AML-193 (cell line): ENCODE results near the gene SORCS2.

Experiments used
- DNase-seq, 2 experiments: peaks; one replicate each; lab custom pipeline; 2025; lab: John Stamatoyannopoulos, UW

Gene SORCS2

DNA sequence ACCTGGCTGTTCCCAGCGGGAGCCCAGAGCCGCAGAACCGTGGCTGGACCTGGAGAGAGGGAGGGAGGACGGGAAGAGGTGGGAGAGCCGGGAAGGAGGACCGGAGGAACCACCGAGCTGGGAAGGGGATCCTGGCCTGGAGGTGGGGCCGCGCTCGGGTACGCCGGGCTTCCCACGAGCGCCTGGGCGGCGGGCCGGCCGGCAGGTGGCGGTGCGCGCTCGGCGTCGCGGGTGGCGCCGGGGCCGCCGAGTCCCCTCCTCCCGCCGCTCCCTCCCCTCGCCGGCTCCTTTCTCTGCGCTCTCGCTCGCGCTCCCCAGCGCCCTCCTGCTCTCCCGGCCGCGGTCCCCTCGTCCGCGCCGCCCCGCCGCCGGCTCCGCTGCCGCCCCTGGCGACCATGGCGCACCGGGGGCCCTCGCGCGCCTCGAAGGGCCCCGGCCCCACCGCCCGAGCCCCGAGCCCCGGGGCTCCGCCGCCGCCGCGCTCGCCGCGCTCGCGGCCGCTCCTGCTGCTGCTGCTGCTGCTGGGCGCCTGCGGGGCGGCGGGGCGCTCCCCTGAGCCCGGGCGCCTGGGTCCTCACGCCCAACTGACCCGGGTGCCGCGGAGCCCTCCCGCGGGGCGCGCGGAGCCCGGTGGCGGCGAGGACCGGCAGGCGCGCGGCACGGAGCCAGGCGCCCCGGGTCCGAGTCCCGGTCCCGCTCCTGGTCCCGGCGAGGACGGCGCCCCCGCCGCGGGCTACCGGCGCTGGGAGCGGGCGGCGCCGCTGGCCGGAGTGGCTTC is at the start of gene SORCS2:
Gene SORCS2, plus strand, starts transcription at position 287 of the 778 bp plus-strand sequence.
- no peak for DNase-seq

DNA sequence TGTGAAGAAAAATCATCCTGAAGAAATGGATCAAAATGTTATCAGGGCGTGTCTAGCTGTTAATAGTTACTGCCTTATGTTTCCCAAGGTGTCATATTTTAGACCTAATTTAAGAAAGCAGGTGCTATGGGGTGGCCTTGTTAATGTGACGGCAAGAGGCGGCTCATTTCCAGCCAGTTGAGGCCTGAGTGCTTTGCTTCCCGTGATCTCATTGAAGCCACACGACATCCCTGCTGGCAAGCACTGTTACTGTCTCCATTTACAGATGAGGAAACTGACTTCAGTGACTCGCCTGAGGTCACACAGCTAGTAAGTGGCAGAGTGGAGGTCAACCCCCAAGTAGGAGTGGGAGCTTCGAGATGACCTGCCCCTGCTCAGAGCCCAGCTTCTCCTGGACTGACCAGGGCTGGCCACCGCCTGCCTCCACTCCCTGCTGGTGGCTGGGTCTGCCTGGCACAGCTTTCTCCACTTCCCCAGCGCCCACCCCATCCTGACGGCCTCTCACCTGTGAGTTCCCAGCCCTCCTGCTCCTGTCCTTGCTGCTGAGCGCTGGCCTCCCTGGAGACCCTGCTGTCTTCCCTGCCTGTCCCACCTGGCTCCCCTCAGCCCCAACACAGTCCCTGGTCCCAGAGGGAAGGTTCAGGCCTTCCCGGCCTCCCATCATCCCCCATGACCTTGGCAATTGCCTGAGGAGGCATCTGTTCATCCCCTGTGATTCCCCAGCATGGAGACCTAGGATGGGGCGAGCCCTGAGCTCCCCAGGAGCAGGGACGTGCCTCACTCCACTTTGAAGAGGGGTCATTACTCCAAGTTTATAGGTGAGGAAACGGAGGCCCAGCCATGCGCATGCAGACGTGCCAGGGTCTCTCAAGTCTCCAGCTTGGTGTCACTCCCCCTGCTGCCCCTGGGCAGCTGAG is 47.7 kb upstream of the SORCS2 start:
- DNase-seq = no peak

DNA sequence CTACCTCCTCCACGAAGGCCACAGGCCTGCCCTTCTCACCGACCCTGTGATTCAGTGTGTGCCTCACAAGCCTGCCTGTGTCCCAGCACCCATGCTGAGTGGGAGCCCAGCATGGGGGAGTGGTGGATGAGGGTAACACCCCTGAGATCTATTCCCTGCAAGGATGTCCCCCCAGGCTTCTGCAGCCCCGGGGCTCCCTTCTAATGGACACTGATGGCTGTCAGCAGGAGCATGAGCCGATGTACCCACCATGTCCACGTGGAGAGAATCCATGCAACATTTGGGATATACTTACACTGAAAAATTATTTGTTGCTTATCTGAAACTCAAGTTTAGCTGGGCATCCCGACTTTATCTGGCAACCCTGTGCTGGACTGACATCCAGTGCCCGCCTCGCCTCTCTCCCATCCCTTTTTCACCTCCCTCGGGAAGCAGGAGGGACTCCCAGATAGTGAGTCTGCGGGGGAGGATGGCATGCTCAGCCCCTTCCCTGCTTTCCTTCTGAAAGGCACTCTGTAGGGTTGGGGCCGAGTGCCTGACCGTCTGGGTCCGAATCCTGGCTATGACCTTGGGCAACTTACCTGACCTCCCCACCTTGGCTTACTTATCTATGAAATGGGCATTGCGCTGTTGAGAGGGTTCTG is 46.9 kb upstream of the SORCS2 start:
- DNase-seq = no peak

DNA sequence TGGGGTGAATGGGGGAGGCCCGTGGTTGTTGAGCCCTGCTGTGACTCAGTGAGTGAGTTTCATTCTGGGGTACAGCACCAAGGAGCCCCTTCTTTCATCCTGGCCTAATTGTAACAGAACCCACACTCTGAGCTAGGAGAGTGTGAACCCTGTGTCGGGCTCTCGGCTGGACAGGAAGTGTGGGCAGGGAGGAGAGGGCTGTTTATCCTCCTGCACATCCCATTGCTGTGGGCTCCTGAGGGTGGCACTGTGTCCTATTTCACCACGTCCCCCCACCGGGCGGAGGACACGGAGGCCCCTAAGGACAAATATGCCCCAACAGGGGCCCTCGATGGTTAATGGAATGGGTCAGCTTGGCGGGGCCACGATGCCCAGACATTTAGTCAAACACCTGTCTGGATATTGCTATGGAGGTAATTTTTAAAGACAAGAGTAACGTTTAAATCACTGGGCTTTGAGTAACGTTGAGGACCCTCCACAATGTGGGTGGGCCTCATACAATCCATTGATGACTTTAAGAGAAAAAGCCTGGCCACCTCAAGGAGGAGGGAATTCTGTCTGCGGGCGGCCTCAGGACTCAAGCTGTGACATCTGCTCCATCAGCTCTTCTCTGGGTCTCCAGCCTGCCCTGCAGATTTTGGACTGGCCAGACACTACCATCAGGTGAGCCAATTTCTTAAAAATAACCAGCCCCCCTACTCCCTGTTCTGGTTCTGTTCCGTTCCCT is 46.1 kb upstream of the SORCS2 start:
- no peak for DNase-seq

DNA sequence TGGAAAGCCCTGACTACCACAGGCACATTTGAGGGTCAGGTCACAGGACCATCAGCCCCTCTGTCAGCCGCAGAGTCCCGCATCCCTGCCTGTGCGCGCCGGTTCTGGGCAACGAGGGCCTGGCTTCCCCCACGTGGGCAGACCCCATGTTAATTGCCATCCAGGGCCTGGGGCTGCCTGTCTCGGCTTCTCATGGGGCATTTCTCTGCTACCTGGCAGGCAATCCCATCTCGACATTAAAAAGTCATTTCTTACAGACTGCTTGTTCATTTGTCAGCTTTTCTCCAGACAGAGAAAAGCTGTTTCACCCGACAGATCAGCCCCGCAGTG is 45.6 kb upstream of the SORCS2 start:
- no peak for DNase-seq

DNA sequence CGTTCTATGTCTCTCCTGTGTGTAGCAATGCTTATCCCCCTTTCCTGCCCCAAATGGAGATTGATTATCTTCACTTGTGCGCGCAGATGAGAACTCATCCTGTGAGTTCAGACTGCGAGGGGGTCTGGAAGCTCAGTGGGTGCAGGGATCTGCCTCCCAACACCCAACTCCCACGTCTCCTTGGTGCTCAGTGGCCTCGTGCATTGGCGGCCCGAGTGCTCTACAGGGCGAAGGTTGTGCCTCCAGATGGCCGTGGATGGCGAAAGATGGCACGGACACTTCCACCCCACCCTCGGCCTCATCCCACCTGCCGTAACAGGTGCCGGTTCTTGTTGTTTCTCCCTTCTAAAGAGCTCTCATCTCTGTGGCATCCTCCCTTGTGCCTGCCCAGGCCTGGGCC is 45.1 kb upstream of the SORCS2 start:
- no peak for DNase-seq

DNA sequence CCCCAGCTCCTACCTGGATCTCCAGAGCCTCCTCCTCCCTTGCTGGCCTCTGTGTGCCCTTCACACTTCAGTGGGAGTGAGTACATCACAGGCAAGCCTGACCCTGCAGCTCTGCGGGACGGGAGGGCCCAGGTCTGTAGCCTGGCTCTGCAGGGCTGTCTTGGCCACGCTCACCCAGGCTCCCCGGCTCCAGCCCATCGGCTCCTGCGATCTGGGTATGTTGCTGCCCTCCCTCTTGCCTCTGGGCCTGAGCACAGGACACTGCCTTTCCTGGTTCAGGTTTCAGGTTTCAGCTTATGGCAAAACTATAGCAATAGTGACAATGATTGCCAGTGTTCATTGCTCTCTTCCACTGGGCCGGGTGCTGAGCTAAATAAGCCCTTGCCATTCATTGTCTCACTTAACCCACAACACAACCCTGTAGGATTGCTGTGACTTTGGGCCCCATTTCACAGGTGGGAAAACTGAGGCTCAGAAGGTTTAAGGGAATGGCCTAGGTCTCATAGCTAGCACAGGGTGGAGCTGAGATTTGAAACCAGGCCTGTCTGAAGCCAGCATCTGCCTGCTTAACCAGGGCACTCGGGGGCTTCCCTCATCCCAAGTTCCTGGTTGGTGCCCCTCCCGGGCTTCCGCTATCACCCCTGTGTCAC is 44.6 kb upstream of the SORCS2 start:
- no peak for DNase-seq

DNA sequence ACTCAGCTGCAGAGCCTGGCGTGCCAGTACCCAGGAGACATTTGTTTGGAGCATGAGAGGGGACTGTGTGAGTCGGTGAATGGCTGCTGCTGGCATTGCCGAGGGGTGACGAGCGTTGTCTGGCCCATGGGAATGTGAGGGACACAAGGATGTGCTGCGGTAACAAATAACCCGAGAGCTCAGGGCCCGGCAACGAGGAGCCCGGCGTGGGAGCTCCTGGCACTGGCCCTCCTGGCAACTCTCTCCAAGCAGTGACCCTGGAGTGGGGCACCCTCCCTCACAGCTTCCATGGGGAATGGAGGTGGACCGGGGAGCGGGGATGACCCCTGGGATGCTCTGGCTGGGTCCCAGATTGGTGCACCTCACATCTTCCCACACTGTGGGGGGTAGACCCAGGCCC is 44.0 kb upstream of the SORCS2 start:
- DNase-seq = no peak

DNA sequence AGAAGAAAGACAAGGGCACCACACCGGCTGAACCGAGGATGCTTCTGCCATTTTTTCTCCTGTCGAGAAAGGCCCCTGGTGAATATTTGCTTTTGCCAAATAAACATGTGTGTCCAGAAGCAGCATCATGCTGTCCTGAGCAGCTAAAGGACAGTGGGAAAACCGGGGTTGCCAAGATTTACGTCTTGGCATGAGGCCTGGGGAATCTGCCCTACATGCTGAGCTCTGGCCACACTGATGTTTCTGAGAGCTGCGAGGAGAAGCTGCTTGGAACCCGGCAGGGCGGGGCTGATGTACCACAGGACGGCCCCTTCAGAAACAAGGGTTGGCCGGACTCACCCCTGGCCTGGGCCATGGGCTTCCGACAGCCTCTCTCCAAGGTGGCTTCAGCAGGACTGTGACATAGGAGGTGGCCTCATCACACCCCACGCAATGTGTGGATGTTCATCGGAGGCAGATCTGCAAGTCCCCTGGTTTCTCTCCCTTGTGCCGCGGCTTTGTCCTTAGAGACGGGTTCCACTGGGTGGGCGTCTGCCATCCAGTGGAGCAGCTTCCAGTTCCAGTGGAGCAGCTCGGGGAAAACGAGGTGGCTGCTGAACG is 42.2 kb upstream of the SORCS2 start:
- no peak for DNase-seq

DNA sequence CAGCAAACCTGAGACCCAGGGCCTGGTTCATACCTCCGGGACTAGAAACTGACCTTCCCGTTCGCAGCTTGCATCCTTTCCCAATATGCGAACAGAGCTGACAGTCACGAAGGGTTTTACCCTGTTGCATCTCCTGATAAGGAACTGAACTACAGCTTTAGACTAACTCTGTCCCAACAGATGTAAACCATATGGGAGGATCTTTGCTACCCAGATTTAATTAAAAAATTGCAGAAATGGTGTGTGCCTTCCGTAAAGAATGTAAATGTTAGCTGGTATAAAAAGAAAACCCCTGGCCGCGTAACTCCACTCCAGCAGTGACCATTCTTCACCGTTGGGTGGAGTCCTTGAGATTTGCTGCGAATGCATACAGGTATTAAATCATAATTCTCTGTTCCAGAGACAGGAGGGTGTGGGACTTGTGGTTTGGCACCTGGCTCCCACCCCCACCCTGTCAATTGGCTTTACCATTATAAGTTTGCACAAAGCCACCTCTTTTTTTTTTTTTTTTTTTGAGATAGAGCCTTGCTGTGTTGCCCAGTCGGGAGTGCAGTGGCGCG is 40.6 kb upstream of the SORCS2 start:
- no peak for DNase-seq

DNA sequence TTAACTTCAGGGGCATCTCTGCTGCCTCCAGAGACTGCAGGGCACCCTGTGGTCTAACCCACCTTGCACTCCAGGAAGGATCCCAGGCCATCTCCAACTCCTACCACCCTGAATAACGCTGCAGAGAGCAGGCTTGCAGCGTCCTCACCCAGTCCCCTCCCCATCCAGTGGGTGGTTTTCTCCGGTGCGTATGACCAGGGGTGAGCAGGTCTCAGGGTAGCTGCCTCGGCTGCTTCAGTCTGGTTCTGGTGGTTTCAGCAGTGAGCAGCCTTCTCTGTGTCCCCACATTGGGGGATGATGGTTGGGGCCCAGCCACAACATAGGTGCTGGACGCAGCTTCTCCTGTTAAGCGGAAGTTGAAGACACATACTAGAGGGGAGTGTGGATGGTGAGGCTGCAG is 38.6 kb upstream of the SORCS2 start:
- DNase-seq = no peak

DNA sequence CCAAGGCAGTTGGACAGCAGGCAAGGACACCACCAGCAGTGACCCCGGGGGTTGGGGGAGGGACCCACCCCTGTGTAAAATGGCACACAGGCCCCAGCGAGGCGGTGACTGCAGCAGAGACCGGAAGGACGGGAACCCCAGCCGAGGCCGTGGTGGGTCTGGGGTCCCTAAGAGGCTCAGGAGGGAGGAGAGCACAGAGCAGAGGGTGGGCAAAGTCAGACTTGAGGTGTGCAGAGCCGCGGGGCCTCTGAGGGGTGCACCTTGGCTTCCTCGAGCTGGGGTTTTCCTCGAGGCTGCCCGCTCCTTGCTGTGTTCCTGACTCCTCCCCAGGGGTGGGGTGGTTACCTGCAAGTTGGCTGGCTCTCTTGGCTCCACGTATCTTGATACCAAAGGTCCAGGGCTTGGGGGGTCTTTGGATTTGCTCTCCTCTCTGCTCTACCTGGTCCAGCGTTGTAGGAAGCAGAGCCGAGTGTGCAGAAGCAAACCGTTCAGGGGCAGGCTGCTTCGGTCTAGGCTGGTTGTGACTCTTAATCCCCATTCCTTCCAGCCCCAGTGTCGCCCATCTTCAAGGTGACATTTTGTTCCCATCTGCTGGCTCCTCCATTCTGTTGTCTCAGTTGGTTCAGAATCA is 37.9 kb upstream of the SORCS2 start:
- no peak for DNase-seq

DNA sequence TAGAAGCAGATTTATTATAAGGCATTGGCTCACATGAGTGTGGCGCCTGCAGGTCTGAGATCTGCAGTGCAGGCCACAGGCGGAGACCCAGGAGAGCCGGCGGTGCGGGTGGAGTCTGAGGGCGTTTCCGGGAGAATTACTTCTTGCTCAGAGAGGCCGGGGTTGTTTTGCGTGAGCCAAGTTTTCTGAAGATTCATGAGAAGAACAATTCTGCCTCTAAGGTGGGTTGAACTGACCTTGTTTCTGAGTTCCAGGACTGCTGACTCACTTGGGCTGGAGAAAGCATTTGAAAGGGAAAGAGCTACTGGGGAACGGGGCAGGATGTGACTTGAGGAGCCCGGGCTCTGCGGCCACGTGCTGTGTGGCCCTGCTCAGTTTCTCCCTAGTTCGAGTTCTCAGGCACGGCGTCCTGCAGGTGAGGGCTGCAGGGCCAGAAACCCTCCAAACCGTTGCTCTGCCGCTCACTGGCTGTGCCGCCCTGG is 36.7 kb upstream of the SORCS2 start:
- DNase-seq = no peak

DNA sequence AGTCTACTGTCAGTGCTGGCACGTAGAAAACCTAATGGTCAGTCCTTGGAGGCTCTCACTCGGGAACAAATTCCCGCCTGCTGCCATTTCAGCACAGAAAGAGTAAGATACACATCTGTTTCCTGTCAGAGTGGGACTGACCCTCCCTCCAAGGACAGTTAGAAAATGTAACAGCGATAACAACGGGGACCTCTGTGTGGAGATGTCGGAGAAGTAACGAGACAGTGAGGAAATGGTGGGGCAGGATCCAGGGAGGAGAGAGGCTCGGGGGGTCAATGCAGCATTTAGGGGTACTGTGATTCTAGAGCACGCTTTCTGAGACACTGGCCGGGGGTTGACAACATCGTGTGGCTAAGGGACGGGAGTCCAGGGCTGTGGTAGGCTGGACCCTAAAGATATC is 36.0 kb upstream of the SORCS2 start:
- no peak for DNase-seq

DNA sequence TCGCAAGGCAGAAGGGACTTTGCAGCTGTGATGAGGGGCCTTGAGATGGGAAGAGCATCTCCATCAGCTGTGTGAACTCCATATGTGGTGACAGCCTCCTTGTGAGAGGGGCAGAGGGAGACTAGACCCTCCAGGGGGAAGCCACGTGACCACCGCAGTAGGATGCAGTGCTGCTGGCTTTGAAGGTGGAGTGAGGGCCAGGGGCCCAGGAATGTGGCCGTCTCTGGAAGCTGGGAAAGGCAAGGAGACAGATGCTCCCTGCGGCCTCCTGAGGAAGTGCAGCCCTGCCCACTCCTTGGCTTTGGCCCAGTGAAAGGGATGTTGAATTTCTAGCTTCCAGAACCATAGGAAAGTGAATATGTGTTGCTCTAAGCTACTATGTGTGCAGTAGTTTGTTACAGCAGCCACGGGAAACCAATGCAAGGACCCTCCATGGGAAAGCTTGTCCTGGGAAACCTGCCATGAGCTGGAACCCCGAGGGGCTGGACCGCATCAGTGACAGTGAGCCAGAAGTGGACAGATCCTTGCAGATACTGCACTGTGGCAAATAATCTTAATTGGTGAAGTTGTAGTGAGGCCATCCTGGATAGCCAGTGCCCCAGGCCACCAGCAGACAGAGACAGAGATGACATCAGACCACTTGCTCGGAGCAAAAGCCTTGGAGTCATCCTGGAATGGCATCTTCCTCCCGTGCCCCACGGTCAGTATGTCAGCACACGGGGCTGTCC is 35.4 kb upstream of the SORCS2 start:
- no peak for DNase-seq

DNA sequence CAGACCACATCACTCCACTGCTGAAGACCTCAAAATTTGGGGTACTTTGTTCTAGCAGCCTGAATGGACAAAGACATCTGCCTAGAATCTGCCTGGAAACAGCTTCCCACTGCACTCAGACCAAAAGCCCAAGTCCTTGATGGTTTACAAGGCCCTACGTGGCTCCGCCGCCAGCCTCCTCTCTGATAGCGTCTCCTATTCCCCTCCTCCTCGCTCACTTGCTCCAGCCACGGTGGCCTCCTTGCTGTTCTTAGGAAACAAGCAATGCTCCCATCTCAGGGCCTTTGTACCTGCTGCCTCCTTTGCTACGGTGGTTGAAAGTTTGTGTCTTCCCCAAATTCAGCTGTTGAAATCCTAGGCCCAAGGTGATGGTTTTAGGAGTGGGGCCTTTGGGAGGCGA is 34.7 kb upstream of the SORCS2 start:
- DNase-seq = no peak

DNA sequence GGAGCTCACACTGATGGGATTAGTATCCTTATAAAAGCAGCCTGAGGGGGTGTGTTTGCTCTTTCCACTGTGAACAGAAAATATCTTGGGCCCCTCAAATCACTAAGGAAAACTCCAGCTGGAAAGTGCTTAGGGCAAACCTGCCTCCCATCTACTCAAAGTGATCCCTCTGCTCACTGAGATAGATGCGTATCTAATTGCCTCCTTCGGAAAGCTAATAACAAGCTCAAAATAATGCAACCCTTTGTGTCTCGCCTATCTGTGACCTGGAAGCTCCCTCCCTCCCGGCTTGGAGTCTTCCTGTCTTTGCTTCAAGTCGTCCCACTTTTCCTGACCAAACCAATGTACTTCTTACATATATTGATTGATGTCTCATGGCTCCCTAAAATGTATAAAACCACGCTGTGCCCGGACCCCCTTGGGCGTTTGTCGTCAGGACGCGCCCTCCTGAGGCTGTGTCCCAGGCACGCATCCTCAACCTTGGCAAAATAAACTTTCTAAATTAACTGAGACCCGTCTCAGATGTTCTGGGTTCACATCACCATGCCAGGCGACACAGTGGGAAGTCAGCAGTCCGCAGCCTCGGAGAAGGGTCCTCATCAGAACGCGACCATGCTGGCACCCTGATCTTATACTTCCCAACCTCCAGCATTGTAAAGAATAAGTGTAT is 34.1 kb upstream of the SORCS2 start:
- no peak for DNase-seq

DNA sequence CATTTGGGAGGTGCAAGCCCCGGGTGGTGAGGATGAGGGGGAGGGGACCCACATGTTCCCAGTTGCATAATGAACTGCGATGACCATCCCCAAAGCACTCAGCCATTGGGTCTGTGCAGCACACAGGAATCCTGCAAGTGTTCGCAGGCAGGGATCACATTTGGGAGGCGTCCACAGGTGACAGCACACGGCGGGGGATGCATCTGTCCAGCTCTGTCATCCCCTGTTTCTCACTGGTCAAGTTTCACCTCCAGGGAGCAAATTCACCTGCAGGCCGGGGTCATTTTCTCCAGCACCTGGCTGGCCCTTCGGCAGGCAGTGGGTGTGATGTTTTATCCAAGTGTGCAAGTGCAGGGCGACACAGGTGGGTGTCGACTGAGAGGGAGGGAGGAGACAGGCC is 33.3 kb upstream of the SORCS2 start:
- DNase-seq = no peak

DNA sequence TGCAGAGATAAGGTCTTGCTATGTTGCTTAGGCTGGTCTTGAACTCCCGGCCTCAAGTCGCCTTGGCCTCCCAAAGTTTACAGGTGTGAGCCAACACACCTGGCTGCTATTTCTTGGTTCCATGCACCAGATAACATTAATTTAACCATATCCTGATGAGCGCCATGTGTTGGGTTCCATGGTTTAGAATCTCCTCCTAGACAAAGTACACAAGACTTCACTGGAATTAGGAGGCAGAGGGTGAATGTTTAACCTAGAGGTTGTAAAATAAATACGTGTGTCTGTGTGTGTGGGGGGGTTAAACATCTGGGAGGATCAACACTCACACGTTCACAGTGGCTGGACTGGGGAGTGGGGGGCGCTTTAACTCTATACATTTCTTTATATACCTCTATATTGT is 32.4 kb upstream of the SORCS2 start:
- DNase-seq = no peak
